SK-N-SH (cell line): ENCODE results near the gene IGFL1. TPM values are rescaled to one million over a fixed set of nuclear protein-coding genes. Genes with fewer than 3 reads are reported as not detected.

Experiments used
- CTCF ChIA-PET: fragments of 300-600, 350-600 bp; formaldehyde crosslinking; extraction: SDS; loops from one replicate; lab custom pipeline; 2021; lab: Yijun Ruan, JAX
- POLR2A ChIA-PET: fragments of 350-600 bp; sonication (Branson Sonifier 250); formaldehyde crosslinking; extraction: SDS; loops from one replicate; lab custom pipeline; 2020; ENCODE audit warnings: antibody characterized with exemption, inconsistent platforms; lab: Yijun Ruan, JAX
- DNase-seq: peaks from one replicate; pipeline ENCODE4 v3.0.0; 2012
- H2AFZ ChIP-seq: fragments of 200-600 bp; sonication (generic); 2 replicates; pipeline ENCODE4 v1.8.1; 2016; ENCODE audit warnings: antibody characterized with exemption, mild to moderate bottlenecking, low read depth
- H3F3A ChIP-seq: fragments of 200-600 bp; sonication (generic); replicated peaks from 2 replicates; pipeline ENCODE3; 2016; ENCODE audit warnings: antibody characterized with exemption, mild to moderate bottlenecking; ENCODE audit not compliant: insufficient read depth
- H3K27ac ChIP-seq, 2 experiments: fragments of 200-500 bp in 1 of 2; fragments of 200-600 bp in 1 of 2; sonication (Bioruptor generic) in 1 of 2; sonication (generic), shearing (Covaris generic) in 1 of 2; 2 replicates each; pipeline versions ENCODE4 v1.5.1 to v1.6.1; 2014 to 2016; ENCODE audit warnings: low read depth in 2 of 2, inconsistent platforms in 1 of 2, low read length in 1 of 2, mild to moderate bottlenecking in 1 of 2, mixed read lengths in 1 of 2
- H3K27me3 ChIP-seq: fragments of 200-600 bp; sonication (generic), shearing (Covaris generic); 2 replicates; pipeline ENCODE4 v1.6.1; 2016; ENCODE audit warnings: mixed run types; ENCODE audit not compliant: insufficient read depth
- H3K36me3 ChIP-seq, 2 experiments: fragments of 200-500 bp in 1 of 2; fragments of 200-600 bp in 1 of 2; sonication (Bioruptor generic) in 1 of 2; sonication (generic) in 1 of 2; replicated peaks in 1 of 2; 2 replicates each; pipeline versions ENCODE3 to v1.5.1; 2014 to 2016; ENCODE audit warnings: low read length in 1 of 2, mild to moderate bottlenecking in 1 of 2; ENCODE audit not compliant: insufficient read depth in 2 of 2, control insufficient read depth in 1 of 2
- H3K4me1 ChIP-seq, 2 experiments: fragments of 200-500 bp in 1 of 2; fragments of 200-600 bp in 1 of 2; sonication (Bioruptor generic) in 1 of 2; sonication (generic), shearing (Covaris generic) in 1 of 2; 2 replicates each; pipeline versions ENCODE4 v1.5.1 to v1.6.1; 2014 to 2016; ENCODE audit warnings: low read depth in 1 of 2, low read length in 1 of 2, mixed run types in 1 of 2; ENCODE audit not compliant: insufficient read depth in 2 of 2, control insufficient read depth in 1 of 2
- H3K4me2 ChIP-seq: fragments of 200-600 bp; sonication (generic), shearing (Covaris generic); 2 replicates; pipeline ENCODE4 v1.6.1; 2017; ENCODE audit warnings: mixed run types
- H3K4me3 ChIP-seq, 2 experiments: fragments of 200-500 bp in 1 of 2; fragments of 200-600 bp in 1 of 2; sonication (Bioruptor generic) in 1 of 2; sonication (generic), shearing (Covaris generic) in 1 of 2; 2 replicates each; pipeline versions ENCODE4 v1.5.1 to v1.8.1; 2014 to 2016; ENCODE audit warnings: low read depth in 2 of 2, inconsistent platforms in 1 of 2, low read length in 1 of 2, mild to moderate bottlenecking in 1 of 2, mixed read lengths in 1 of 2, moderate library complexity in 1 of 2
- H3K79me2 ChIP-seq: fragments of 200-600 bp; sonication (generic); 2 replicates; pipeline ENCODE4 v1.8.1; 2017; ENCODE audit warnings: mild to moderate bottlenecking; ENCODE audit not compliant: insufficient read depth
- H3K9ac ChIP-seq: fragments of 200-600 bp; sonication (generic); 2 replicates; pipeline ENCODE4 v1.6.1; 2017; ENCODE audit warnings: mixed run types
- H3K9me2 ChIP-seq: fragments of 200-600 bp; sonication (generic); 2 replicates; pipeline ENCODE4 v1.6.1; 2017; ENCODE audit warnings: mixed run types
- H3K9me3 ChIP-seq: fragments of 200-600 bp; sonication (generic); 2 replicates; pipeline ENCODE4 v1.6.1; 2017; ENCODE audit warnings: mixed run types, mild to moderate bottlenecking, moderate library complexity
- H4K20me1 ChIP-seq: fragments of 200-600 bp; sonication (generic); 2 replicates; pipeline ENCODE4 v1.6.1; 2017; ENCODE audit warnings: mild to moderate bottlenecking, mixed run types; ENCODE audit not compliant: insufficient read depth
- CHD2 ChIP-seq: fragments of 150-350 bp; IDR thresholded peaks from 2 replicates; pipeline ENCODE4 v1.6.1; 2018; ENCODE audit warnings: low read length; ENCODE audit not compliant: partially characterized antibody
- FOXJ3 ChIP-seq: sonication (generic); formaldehyde crosslinking; IDR thresholded peaks from 2 replicates; pipeline ENCODE4 v1.5.1; 2020; ENCODE audit warnings: mild to moderate bottlenecking, missing genetic modification reagents
- FOXM1 ChIP-seq: IDR thresholded peaks from 2 replicates; pipeline ENCODE4 v1.4.0; 2012; ENCODE audit warnings: low read depth, mild to moderate bottlenecking
- GATA2 ChIP-seq: sonication (generic); formaldehyde crosslinking; IDR thresholded peaks from 2 replicates; pipeline ENCODE4 v1.5.0; 2020; ENCODE audit warnings: mild to moderate bottlenecking, missing genetic modification reagents
- JUND ChIP-seq: IDR thresholded peaks from 2 replicates; pipeline ENCODE4 v1.4.0; 2012
- MEF2A ChIP-seq: IDR thresholded peaks from 2 replicates; pipeline ENCODE4 v1.4.0; 2012; ENCODE audit warnings: low read depth, borderline replicate concordance
- MXI1 ChIP-seq: IDR thresholded peaks from 2 replicates; pipeline ENCODE4 v1.6.1; 2012; ENCODE audit warnings: mild to moderate bottlenecking, low read depth, low read length, improper control_type of control experiment
- NRF1 ChIP-seq: IDR thresholded peaks from 2 replicates; pipeline ENCODE4 v1.6.1; 2012; ENCODE audit warnings: low read depth, mild to moderate bottlenecking, low read length
- RCOR1 ChIP-seq: fragments of 150-350 bp; IDR thresholded peaks from 2 replicates; pipeline ENCODE4 v1.6.1; 2017; ENCODE audit warnings: antibody characterized with exemption, low read length
- SIN3A ChIP-seq: IDR thresholded peaks from 2 replicates; pipeline ENCODE4 v1.6.1; 2012; ENCODE audit warnings: low read depth, mild to moderate bottlenecking, low read length, moderate library complexity, borderline replicate concordance
- TAF1 ChIP-seq: IDR thresholded peaks from 2 replicates; pipeline ENCODE4 v1.6.1; 2012; ENCODE audit warnings: low read depth, mild to moderate bottlenecking, low read length, moderate library complexity, borderline replicate concordance
- TCF12 ChIP-seq: IDR thresholded peaks from 2 replicates; pipeline ENCODE4 v1.4.0; 2012
- TEAD4 ChIP-seq: IDR thresholded peaks from 2 replicates; pipeline ENCODE4 v1.4.0; 2012; ENCODE audit warnings: mild to moderate bottlenecking, borderline replicate concordance; ENCODE audit not compliant: insufficient read depth
- YY1 ChIP-seq: IDR thresholded peaks from 2 replicates; pipeline ENCODE4 v1.4.0; 2012; ENCODE audit warnings: low read depth, mild to moderate bottlenecking
- WGBS: methylation state at CpG from one replicate; pipeline ENCODE4 v1.1.6; 2017; ENCODE audit warnings: low lambda C conversion rate; 5-methylcytosine and 5-hydroxymethylcytosine counted together
- polyA plus RNA-seq, 3 experiments: library from polyadenylated mRNA; depleted of rRNA; stranded (reverse); fragments of >200 nt; gene quantifications; 2 replicates each; pipeline ENCODE4 v1.2.3, GENCODE V29; 2012
- TF ChIP-seq, protein P1 (sequence below): IDR thresholded peaks from 2 replicates; pipeline ENCODE4 v1.4.0; 2012; ENCODE audit warnings: low read depth, borderline replicate concordance
- TF ChIP-seq, protein P2 (sequence below): fragments of 200-600 bp; sonication (generic); IDR thresholded peaks from 2 replicates; pipeline ENCODE4 v1.6.1; 2017; ENCODE audit warnings: antibody characterized with exemption, mild to moderate bottlenecking, moderate library complexity
- TF ChIP-seq, protein P3 (sequence below): IDR thresholded peaks from 2 replicates; pipeline ENCODE4; 2012

The IGFL1 gene
- polyA plus RNA-seq, 1 of the 3 experiments (the other 2 are of a cell fraction) = not detected

DNA sequence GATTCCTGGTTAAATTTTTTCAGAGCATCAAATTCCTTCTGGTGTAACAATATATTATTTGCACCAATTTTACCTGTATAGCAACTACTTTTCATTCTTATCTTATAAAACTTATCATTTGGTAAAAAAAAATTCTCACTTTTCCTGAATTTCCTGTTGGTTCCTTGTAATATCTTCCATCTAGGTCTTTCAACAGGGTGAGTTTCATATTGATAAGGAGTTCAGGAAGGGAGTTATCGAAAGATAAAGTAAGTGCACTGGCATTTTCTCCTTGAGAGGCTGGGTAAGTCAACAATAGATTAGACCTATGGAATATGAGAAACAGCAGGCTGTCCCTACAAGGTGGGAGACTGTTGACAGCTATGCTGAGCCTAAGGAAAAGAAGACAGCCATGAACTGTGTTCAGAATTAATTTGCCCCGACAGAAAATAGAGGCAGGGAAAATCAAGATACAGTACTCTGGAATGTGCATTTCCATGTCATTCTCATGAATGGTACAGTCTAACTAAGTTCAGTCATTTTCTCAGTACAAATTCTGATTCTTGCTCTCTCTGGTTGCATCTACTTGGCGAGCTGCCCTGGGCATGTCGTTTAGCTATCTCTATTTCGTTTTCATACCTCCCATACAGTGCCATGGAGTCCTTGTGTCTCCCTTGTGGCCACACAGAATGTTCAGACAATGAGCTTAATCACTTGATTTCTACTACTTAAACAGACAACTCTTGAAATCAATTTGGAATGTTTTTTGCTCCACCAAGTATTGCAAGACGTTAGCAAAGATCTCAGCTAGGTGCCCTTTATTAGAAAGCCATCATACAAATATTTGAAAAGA, 9.9 kb downstream of the IGFL1 start:
- H3K4me3 ChIP-seq = no peak overlapping the region
- H3K4me2 ChIP-seq = no peak overlapping the region
- no peaks in the 10 kb centered on the region for H3F3A ChIP-seq
- no peaks in the 10 kb centered on the region for H4K20me1 ChIP-seq
- H3K27me3 ChIP-seq = peaks cover 82% of the 10 kb centered on the region
- H3K79me2 ChIP-seq = no peaks in the 10 kb centered on the region
- no peak for DNase-seq
- H3K27ac ChIP-seq = no peak overlapping the region
- 5% methylated on average over 6 of the region's 6 CpGs for WGBS
- no peaks in the 10 kb centered on the region for H3K9me3 ChIP-seq
- TF ChIP-seq MXI1 (no peak), SIN3A (no peak), JUND (no peak), RCOR1 (no peak), TCF12 (no peak), MEF2A (no peak), YY1 (no peak)
- TF ChIP-seq, protein P1, sequence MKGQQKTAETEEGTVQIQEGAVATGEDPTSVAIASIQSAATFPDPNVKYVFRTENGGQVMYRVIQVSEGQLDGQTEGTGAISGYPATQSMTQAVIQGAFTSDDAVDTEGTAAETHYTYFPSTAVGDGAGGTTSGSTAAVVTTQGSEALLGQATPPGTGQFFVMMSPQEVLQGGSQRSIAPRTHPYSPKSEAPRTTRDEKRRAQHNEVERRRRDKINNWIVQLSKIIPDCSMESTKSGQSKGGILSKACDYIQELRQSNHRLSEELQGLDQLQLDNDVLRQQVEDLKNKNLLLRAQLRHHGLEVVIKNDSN = no peak
- no peaks in the 10 kb centered on the region for H3K4me1 ChIP-seq
- CTCF ChIA-PET = interaction anchor here (1.0 to 1.8 kb wide), 4 partner anchors 18 to 211 kb away, joined by 3 to 6 read pairs (median 5); no protein-coding TSS in a partner anchor
- no peak overlapping the region for H3K9ac ChIP-seq
- no peaks in the 10 kb centered on the region for H3K36me3 ChIP-seq
- POLR2A ChIA-PET = no interaction called here
- no peaks in the 10 kb centered on the region for H3K9me2 ChIP-seq
- H2AFZ ChIP-seq = no peak overlapping the region

DNA sequence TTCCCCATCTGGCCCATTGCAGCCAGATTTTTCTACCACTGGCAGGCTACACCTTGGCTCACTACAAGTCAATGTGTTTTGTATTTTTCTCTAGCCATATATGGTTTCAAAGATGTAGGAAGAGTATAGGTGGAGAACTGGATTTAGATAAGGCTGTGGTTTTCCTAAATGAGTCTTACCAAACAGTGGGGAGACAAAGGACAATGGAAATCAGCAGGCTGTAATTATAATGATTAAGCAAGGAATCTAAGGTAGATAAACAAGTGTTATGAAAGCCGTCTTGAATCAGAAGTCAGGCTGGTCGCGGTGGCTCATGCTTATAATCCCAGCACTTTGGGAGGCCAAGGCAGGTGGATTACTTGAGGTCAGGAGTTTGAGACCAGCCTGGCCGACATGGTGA, 11.2 kb downstream of the IGFL1 start:
- Histone ChIP-seq H3K4me3 (no peak overlapping the region), H3K9me2 (no peaks in the 10 kb centered on the region), H3K36me3 (no peaks in the 10 kb centered on the region), H3K4me1 (no peaks in the 10 kb centered on the region), H3K27ac (no peak overlapping the region), H3K27me3 (peaks cover 86% of the 10 kb centered on the region), H2AFZ (no peak overlapping the region), H3F3A (no peaks in the 10 kb centered on the region), H3K79me2 (no peaks in the 10 kb centered on the region), H3K4me2 (no peak overlapping the region), H4K20me1 (no peaks in the 10 kb centered on the region), H3K9ac (no peak overlapping the region), H3K9me3 (no peaks in the 10 kb centered on the region)
- ChIA-PET POLR2A (no interaction called here), CTCF (interaction anchor here (1.2 to 1.8 kb wide), 3 partner anchors 19 to 212 kb away, joined by 3 to 6 read pairs (median 6); no protein-coding TSS in a partner anchor)
- WGBS = 35% methylated on average over 4 of the region's 4 CpGs
- no peak for DNase-seq
- TF ChIP-seq, protein P2, sequence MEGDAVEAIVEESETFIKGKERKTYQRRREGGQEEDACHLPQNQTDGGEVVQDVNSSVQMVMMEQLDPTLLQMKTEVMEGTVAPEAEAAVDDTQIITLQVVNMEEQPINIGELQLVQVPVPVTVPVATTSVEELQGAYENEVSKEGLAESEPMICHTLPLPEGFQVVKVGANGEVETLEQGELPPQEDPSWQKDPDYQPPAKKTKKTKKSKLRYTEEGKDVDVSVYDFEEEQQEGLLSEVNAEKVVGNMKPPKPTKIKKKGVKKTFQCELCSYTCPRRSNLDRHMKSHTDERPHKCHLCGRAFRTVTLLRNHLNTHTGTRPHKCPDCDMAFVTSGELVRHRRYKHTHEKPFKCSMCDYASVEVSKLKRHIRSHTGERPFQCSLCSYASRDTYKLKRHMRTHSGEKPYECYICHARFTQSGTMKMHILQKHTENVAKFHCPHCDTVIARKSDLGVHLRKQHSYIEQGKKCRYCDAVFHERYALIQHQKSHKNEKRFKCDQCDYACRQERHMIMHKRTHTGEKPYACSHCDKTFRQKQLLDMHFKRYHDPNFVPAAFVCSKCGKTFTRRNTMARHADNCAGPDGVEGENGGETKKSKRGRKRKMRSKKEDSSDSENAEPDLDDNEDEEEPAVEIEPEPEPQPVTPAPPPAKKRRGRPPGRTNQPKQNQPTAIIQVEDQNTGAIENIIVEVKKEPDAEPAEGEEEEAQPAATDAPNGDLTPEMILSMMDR = no peak
- TF ChIP-seq TEAD4 (no peak), TAF1 (no peak), FOXM1 (no peak), FOXJ3 (CRISPR knock-in tag) (no peak), NRF1 (no peak), YY1 (no peak), CHD2 (no peak), GATA2 (CRISPR knock-in tag) (no peak)
- TF ChIP-seq, protein P3, sequence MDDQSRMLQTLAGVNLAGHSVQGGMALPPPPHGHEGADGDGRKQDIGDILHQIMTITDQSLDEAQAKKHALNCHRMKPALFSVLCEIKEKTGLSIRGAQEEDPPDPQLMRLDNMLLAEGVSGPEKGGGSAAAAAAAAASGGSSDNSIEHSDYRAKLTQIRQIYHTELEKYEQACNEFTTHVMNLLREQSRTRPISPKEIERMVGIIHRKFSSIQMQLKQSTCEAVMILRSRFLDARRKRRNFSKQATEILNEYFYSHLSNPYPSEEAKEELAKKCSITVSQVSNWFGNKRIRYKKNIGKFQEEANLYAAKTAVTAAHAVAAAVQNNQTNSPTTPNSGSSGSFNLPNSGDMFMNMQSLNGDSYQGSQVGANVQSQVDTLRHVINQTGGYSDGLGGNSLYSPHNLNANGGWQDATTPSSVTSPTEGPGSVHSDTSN = no peak
